HL-60 (cell line): ENCODE measurements around the gene THEM5.
"Not testable (repeated sequence)": the region's sequence is repeated elsewhere in the genome, so short reads cannot be mapped to it uniquely, and the experiment has no call there.

Source experiments
- GABPA ChIP-seq: IDR thresholded peaks from 2 replicates; pipeline ENCODE4 v1.6.1; 2012; ENCODE audit warnings: low read depth
- REST ChIP-seq: IDR thresholded peaks from 2 replicates; pipeline ENCODE4 v1.6.1; 2012; ENCODE audit warnings: low read depth; ENCODE audit not compliant: insufficient replicate concordance
- TF ChIP-seq, protein P1 (sequence below): IDR thresholded peaks from one replicate; pipeline ENCODE4 v1.5.1; 2011; ENCODE audit warnings: low read length, control low read depth, inconsistent platforms; ENCODE audit not compliant: insufficient read depth

DNA sequence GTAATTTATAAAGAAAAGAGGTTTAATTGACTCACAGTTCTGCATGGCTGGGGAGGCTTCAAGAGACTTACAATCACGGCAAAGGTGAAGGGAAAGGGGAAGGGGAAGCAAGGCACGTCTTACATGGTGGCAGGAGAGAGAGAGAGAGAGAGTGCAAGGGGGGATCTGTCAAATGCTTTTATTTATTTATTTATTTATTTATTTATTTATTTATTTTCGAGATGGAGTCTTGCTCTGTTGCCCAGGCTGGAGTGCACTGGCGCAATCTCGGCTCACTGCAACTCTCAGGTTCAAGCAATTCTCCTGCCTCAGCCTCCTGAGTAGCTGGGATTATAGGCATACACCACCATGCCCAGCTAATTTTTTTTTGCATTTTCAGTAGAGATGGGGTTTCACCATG lies 29.4 kb upstream of the THEM5 start:
- TF ChIP-seq, protein P1, sequence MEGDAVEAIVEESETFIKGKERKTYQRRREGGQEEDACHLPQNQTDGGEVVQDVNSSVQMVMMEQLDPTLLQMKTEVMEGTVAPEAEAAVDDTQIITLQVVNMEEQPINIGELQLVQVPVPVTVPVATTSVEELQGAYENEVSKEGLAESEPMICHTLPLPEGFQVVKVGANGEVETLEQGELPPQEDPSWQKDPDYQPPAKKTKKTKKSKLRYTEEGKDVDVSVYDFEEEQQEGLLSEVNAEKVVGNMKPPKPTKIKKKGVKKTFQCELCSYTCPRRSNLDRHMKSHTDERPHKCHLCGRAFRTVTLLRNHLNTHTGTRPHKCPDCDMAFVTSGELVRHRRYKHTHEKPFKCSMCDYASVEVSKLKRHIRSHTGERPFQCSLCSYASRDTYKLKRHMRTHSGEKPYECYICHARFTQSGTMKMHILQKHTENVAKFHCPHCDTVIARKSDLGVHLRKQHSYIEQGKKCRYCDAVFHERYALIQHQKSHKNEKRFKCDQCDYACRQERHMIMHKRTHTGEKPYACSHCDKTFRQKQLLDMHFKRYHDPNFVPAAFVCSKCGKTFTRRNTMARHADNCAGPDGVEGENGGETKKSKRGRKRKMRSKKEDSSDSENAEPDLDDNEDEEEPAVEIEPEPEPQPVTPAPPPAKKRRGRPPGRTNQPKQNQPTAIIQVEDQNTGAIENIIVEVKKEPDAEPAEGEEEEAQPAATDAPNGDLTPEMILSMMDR: not testable (repeated sequence)
- TF ChIP-seq REST, GABPA: not testable (repeated sequence)
